ENCODE data around the gene PSMD6.

The PSMD6 gene

GRCh38 chr3:64042952-64043351, 19.7 kb upstream of the PSMD6 start:
- Histone ChIP-seq H3K4me3 (replicated peaks; ENCODE audit: low read depth, low read length) (no peak overlapping the region), H3K36me3 (ENCODE audit: control insufficient read depth, insufficient read depth, low read length) (no peaks in the 10 kb centered on the region), H3K27me3 (replicated peaks; ENCODE audit: control insufficient read depth, insufficient read depth, low read length) (no peaks in the 10 kb centered on the region; the same call in 1 of the 2 replicates)
- DNase-seq (ENCODE audit: extremely low read depth, insufficient read length): no peak
- no peak for TF ChIP-seq CTCF (IDR thresholded peaks at IDR 0.05; ENCODE audit: insufficient read depth, low read length, poor library complexity, severe bottlenecking)

GRCh38 chr3:64039981-64040733, 16.9 kb upstream of the PSMD6 start:
- Histone ChIP-seq H3K4me3 (replicated peaks; ENCODE audit: low read depth, low read length) (no peak overlapping the region), H3K27me3 (replicated peaks; ENCODE audit: control insufficient read depth, insufficient read depth, low read length) (no peaks in the 10 kb centered on the region; the same call in 1 of the 2 replicates), H3K36me3 (ENCODE audit: control insufficient read depth, insufficient read depth, low read length) (no peaks in the 10 kb centered on the region)
- no peak for TF ChIP-seq CTCF (IDR thresholded peaks at IDR 0.05; ENCODE audit: insufficient read depth, low read length, poor library complexity, severe bottlenecking)
- DNase-seq (ENCODE audit: extremely low read depth, insufficient read length): no peak

GRCh38 chr3:64039332-64039731, 16.0 kb upstream of the PSMD6 start:
- Histone ChIP-seq H3K36me3 (ENCODE audit: control insufficient read depth, insufficient read depth, low read length) (no peaks in the 10 kb centered on the region), H3K4me3 (replicated peaks; ENCODE audit: low read depth, low read length) (no peak overlapping the region), H3K27me3 (replicated peaks; ENCODE audit: control insufficient read depth, insufficient read depth, low read length) (no peaks in the 10 kb centered on the region; the same call in 1 of the 2 replicates)
- TF ChIP-seq CTCF (IDR thresholded peaks at IDR 0.05; ENCODE audit: insufficient read depth, low read length, poor library complexity, severe bottlenecking): no peak
- no peak for DNase-seq (ENCODE audit: extremely low read depth, insufficient read length)

GRCh38 chr3:64038253-64038767, 15.0 kb upstream of the PSMD6 start:
- no peak for TF ChIP-seq CTCF (IDR thresholded peaks at IDR 0.05; ENCODE audit: insufficient read depth, low read length, poor library complexity, severe bottlenecking)
- no peaks in the 10 kb centered on the region; the same call in 1 of the 2 replicates for H3K27me3 ChIP-seq (replicated peaks; ENCODE audit: control insufficient read depth, insufficient read depth, low read length)
- no peak for DNase-seq (ENCODE audit: extremely low read depth, insufficient read length)
- H3K4me3 ChIP-seq (replicated peaks; ENCODE audit: low read depth, low read length): no peak overlapping the region
- no peaks in the 10 kb centered on the region for H3K36me3 ChIP-seq (ENCODE audit: control insufficient read depth, insufficient read depth, low read length)

- Histone ChIP-seq H3K27me3 (replicated peaks; ENCODE audit: control insufficient read depth, insufficient read depth, low read length) (no peaks in the 10 kb centered on the region; the same call in 1 of the 2 replicates), H3K4me3 (replicated peaks; ENCODE audit: low read depth, low read length) (no peak overlapping the region), H3K36me3 (ENCODE audit: control insufficient read depth, insufficient read depth, low read length) (no peaks in the 10 kb centered on the region)
- TF ChIP-seq CTCF (IDR thresholded peaks at IDR 0.05; ENCODE audit: insufficient read depth, low read length, poor library complexity, severe bottlenecking): no peak
- no peak for DNase-seq (ENCODE audit: extremely low read depth, insufficient read length)
Measured at GRCh38 chr3:64037084-64037483, 13.8 kb upstream of the PSMD6 start.
